SK-N-SH treated with all-trans-retinoic acid at 6 μM for 48 hours (cell line): Measurements from ENCODE around the gene UCHL1.

Experiments used
- ATAC-seq: fragments of 200-7000 bp; cut with Tn5 transposase; 3 replicates; pipeline ENCODE4 v1.9.1; 2020; ENCODE audit warnings: mild to moderate bottlenecking, moderate library complexity
- ARNTL ChIP-seq: fragments of 450-650 bp; formaldehyde crosslinking; IDR thresholded peaks from 2 replicates; pipeline ENCODE4 v1.5.0; 2020; ENCODE audit warnings: low read depth, mild to moderate bottlenecking, moderate library complexity, borderline replicate concordance
- BACH2 ChIP-seq: fragments of 250-450 bp; sonication (Bioruptor Pico); IDR thresholded peaks from 2 replicates; pipeline ENCODE4 v1.9.0; 2021; ENCODE audit warnings: mild to moderate bottlenecking, borderline replicate concordance
- CREB5 ChIP-seq: fragments of 250-450 bp; sonication (Bioruptor Pico); IDR thresholded peaks from 2 replicates; pipeline ENCODE4 v1.5.1; 2020; ENCODE audit warnings: low read depth, mild to moderate bottlenecking, moderate library complexity
- CSDC2 ChIP-seq: fragments of 250-450 bp; sonication (Bioruptor Pico); IDR thresholded peaks from 2 replicates; pipeline ENCODE4 v1.5.0; 2020; ENCODE audit warnings: mild to moderate bottlenecking, moderate library complexity
- CSRNP3 ChIP-seq: fragments of 250-450 bp; sonication (Bioruptor Pico); IDR thresholded peaks from 2 replicates; pipeline ENCODE4 v1.5.1; 2021; ENCODE audit warnings: mild to moderate bottlenecking, moderate library complexity
- ESRRG ChIP-seq: fragments of 250-450 bp; sonication (Bioruptor Pico); IDR thresholded peaks from 2 replicates; pipeline ENCODE4 v1.6.1; 2021; ENCODE audit warnings: mild to moderate bottlenecking
- GLIS3 ChIP-seq: fragments of 250-450 bp; sonication (Bioruptor Pico); IDR thresholded peaks from 2 replicates; pipeline ENCODE4 v1.5.0; 2020; ENCODE audit warnings: mild to moderate bottlenecking, moderate library complexity
- ISL1 ChIP-seq: fragments of 250-450 bp; sonication (Bioruptor Pico); IDR thresholded peaks from 2 replicates; pipeline ENCODE4 v2.1.2; 2022; ENCODE audit warnings: mild to moderate bottlenecking, moderate library complexity
- OSR1 ChIP-seq: fragments of 250-450 bp; sonication (Bioruptor Pico); IDR thresholded peaks from 2 replicates; pipeline ENCODE4 v1.8.0; 2022; ENCODE audit warnings: moderate library complexity, mild to moderate bottlenecking, inconsistent platforms
- PATZ1 ChIP-seq: fragments of 250-450 bp; sonication (Bioruptor Pico); IDR thresholded peaks from 2 replicates; pipeline ENCODE4 v1.8.0; 2020; ENCODE audit warnings: mild to moderate bottlenecking, moderate library complexity, borderline replicate concordance
- POU6F1 ChIP-seq: fragments of 250-450 bp; sonication (Bioruptor Pico); IDR thresholded peaks from 2 replicates; pipeline ENCODE4 v1.8.0; 2021; ENCODE audit warnings: low read depth, mild to moderate bottlenecking, moderate library complexity, borderline replicate concordance
- PPARA ChIP-seq: fragments of 250-450 bp; sonication (Bioruptor Pico); IDR thresholded peaks from 2 replicates; pipeline ENCODE4 v1.5.0; 2020; ENCODE audit warnings: mild to moderate bottlenecking, borderline replicate concordance
- RARB ChIP-seq: fragments of 250-450 bp; sonication (Bioruptor Pico); IDR thresholded peaks from 2 replicates; pipeline ENCODE4 v1.8.0; 2021; ENCODE audit warnings: mild to moderate bottlenecking, moderate library complexity
- TCF4 ChIP-seq: fragments of 250-450 bp; sonication (Bioruptor Pico); IDR thresholded peaks from 2 replicates; pipeline ENCODE4 v1.8.0; 2021; ENCODE audit warnings: mild to moderate bottlenecking, moderate library complexity, borderline replicate concordance
- TOX ChIP-seq: fragments of 250-450 bp; sonication (Bioruptor Pico); IDR thresholded peaks from 2 replicates; pipeline ENCODE4 v1.8.0; 2021; ENCODE audit warnings: mild to moderate bottlenecking, moderate library complexity, borderline replicate concordance
- TSHZ2 ChIP-seq: fragments of 250-450 bp; sonication (Bioruptor Pico); IDR thresholded peaks from 2 replicates; pipeline ENCODE4 v1.5.0; 2020; ENCODE audit warnings: mild to moderate bottlenecking, moderate library complexity
- ZC3H10 ChIP-seq: fragments of 250-450 bp; sonication (Bioruptor Pico); IDR thresholded peaks from 2 replicates; pipeline ENCODE4 v1.5.1; 2021; ENCODE audit warnings: mild to moderate bottlenecking, moderate library complexity
- ZFP30 ChIP-seq: fragments of 450-650 bp; formaldehyde crosslinking; IDR thresholded peaks from 2 replicates; pipeline ENCODE4 v1.5.0; 2022; ENCODE audit warnings: mild to moderate bottlenecking, moderate library complexity
- ZNF565 ChIP-seq: fragments of 450-650 bp; formaldehyde crosslinking; conservative IDR thresholded peaks from 2 replicates; pipeline ENCODE4 v1.5.0; 2020; ENCODE audit warnings: low read depth, mild to moderate bottlenecking, moderate library complexity
- ZNF70 ChIP-seq: fragments of 450-650 bp; formaldehyde crosslinking; IDR thresholded peaks from 2 replicates; pipeline ENCODE4 v1.5.0; 2020; ENCODE audit warnings: mild to moderate bottlenecking, moderate library complexity

The UCHL1 gene

GRCh38 chr4:41227902-41228301 is 28.8 kb upstream of the UCHL1 start:
- TF ChIP-seq ZNF565 = no peak
- TF ChIP-seq ESRRG (CRISPR knock-in tag) = no peak
- TF ChIP-seq TSHZ2 = no peak
- no peak for TF ChIP-seq ZC3H10 (CRISPR knock-in tag)
- TF ChIP-seq ZFP30 (CRISPR knock-in tag) = no peak
- no peak for TF ChIP-seq CSRNP3 (CRISPR knock-in tag)
- TF ChIP-seq TOX = no peak
- TF ChIP-seq RARB (CRISPR knock-in tag) = no peak
- TF ChIP-seq PATZ1 (CRISPR knock-in tag) = no peak
- ATAC-seq = no peak

GRCh38 chr4:41232406-41232805 is 24.3 kb upstream of the UCHL1 start:
- no peak for TF ChIP-seq CREB5 (CRISPR knock-in tag)
- no peak for TF ChIP-seq PATZ1 (CRISPR knock-in tag)
- TF ChIP-seq ISL1 (CRISPR knock-in tag) = no peak
- TF ChIP-seq BACH2 = no peak
- no peak for TF ChIP-seq CSDC2 (CRISPR knock-in tag)
- no peak for TF ChIP-seq CSRNP3 (CRISPR knock-in tag)
- TF ChIP-seq ZNF70 = no peak
- no peak for TF ChIP-seq POU6F1 (CRISPR knock-in tag)
- TF ChIP-seq TCF4 (CRISPR knock-in tag) = no peak
- TF ChIP-seq, all 23 proteins: peak for 0
- ATAC-seq = no peak

- TF ChIP-seq ARNTL = no peak
- TF ChIP-seq ZC3H10 (CRISPR knock-in tag) = no peak
- no peak for TF ChIP-seq PPARA
- no peak for TF ChIP-seq ZNF565
- TF ChIP-seq ZFP30 (CRISPR knock-in tag) = no peak
- TF ChIP-seq GLIS3 = no peak
- TF ChIP-seq POU6F1 (CRISPR knock-in tag) = no peak
- no peak for TF ChIP-seq ESRRG (CRISPR knock-in tag)
- no peak for TF ChIP-seq RARB (CRISPR knock-in tag)
- TF ChIP-seq OSR1 = no peak
- no peak for TF ChIP-seq CSRNP3 (CRISPR knock-in tag)
- no peak for TF ChIP-seq CSDC2 (CRISPR knock-in tag)
- no peak for TF ChIP-seq ISL1 (CRISPR knock-in tag)
- TF ChIP-seq ZNF70 = no peak
- no peak for ATAC-seq
These were observed 23.9 kb upstream of the UCHL1 start for GRCh38 chr4:41232856-41233255.
